Epidermal melanocyte (primary cell): ENCODE data around the gene WDR27.

Source experiments
- DNase-seq: peaks from one replicate; pipeline ENCODE4 v3.0.0; 2011; ENCODE audit warnings: low spot score; ENCODE audit not compliant: insufficient read length

The WDR27 gene

DNA sequence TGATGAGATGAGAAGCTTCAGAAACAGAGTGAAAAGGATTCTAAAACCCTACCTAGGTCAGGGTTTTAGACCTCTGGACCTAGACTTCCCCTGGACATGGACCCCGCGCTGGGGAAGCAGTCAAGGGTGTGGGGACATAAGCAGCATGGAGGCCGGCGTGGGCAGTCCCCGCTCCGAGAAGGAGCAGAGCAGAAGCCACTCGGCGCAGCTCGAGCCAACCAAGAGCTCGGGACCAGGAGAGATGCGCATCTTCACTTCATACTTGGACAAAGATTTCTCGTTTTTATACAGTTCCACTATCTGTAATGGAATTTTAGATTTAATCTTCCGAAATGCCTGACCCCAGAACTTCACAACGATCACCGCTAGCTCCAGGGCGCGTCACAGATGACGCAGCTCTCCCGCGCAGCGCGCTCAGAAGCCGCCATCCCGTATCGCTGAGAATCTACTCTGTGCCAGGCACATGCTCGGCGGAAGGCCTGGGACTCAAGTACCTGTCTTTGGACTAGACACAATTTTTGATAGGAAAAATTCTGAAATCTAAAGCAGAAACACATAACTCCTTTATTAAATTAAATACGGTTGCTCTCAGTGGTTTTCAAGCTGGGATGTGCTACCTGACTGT is 60.3 kb downstream of the WDR27 start:
- no peak for DNase-seq

DNA sequence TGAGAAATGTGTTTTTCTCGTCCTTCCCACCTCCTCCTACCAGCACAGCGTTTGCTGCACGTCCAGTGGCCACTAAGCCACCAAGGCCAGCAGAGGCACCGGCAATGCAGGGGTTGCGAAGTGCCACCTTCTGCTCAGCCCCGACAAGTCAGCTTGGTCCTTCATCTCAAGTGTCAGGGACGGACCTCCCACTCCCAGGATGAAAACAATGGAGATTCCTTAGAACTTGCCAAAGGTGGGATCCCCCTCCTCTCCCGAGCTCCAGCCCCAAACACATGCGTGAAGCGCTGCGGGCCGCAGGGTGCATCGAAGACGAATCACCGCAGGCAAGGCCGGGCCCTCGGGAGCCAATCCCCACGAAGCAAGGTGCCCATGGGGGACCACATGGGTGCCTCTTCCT is 60.8 kb downstream of the WDR27 start:
- DNase-seq, result no peak

DNA sequence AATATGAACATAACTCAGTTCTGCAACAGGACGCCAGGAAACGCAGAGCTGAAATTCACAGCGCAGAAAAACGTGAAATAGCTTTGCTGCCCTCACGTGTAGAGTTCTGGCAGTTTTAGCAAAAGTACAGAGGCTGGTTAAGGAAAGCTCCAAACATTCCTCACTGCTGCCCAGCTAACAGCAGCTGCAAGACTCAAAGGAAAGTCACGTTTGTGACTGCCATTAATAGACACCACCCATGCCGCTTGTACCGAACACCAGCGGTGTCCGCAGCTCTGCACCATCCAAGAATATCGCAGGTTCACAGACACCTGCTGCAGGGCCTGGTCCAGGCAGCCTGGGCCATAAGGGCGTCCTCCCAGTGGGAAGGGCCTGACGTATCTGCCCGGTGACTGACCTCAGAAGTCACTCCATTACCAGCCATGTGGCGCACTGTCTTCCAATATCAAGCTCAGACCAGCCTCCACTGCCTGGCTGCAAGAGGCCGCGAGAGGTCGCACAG is 61.4 kb downstream of the WDR27 start:
- no peak for DNase-seq

DNA sequence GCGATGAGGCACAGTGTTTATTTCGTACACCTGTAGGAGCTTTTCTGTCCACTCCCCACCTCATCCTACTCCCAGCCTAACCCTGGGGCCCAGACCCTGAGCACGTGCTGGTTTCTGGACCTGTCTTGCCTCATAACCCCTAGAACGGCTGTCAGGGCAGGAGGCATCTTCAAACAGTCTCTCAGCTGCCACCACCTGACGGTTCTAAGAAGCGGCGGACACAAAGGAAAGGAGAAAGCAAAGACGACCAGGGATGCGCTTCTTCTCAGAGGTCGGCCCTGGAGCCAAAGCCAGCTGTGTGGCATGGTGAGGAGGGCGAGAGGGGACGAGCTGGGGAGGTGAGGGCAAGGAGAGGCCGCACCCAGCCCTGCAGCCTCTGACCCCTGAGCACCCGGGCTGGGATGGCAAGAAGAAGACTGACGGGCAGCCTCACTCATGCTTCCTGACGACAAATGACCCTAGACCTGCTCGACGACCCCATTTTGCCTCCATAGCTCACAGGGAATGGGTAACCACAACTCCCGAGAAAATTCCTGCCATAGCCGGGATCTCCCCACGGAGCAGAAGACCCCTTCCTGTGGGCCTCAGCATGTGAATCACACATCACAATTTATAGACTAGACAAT is 62.1 kb downstream of the WDR27 start:
- no peak for DNase-seq

DNA sequence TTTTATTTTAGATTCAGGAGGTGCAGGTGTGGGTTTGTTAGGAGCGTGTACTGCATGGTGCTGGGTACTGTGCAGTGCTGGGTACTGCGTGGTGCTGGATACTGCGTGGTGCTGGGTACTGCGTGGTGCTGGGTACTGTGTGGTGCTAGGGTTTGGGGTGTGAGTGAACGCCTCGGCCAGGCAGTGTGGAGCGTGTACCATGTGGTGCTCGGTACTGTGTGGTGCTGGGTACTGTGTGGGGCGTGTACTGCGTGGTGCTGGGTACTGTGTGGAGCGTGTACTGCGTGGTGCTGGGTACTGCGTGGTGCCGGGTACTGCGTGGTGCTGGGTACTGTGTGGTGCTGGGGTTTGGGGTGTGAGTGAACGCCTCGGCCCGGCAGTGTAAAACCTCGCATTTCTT is 62.9 kb downstream of the WDR27 start:
- DNase-seq, result no peak

DNA sequence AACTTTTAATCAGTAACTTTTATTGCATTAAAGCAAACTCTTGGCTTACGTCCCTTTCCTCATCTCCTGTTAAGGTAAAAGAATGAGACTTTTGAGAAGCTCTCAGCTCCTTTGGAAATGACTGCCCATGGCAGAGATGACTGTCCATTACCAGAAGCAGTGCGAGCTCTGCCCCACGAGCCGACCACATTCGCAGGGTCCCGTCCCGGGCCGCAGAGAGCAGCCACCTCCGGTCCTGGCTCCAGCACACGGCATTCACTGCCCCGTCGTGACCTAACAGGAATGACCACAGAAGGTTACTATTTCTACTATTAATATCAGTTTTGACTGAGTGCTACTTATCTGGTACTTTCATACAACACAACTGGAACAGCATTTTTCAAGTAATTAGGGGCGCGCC is 63.4 kb downstream of the WDR27 start:
- no peak for DNase-seq

DNA sequence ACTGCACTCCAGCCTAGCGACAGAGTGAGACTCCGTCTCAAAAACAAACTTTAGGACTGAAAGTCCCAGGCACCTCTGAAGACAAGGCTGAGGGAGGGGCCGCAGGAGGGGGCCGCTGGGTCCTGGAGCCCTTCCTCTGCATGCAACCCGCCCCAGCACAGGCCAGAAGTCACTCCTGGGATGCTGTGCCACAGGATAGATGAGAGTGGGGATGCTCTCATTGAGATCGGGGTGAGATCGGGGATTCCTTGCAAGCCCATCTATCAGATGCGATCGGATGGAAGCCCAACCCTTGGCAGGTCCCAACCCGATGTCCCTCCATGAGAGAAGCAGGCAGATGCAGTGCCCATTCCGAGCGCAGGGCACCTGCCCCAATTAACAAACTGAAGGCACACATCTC is 66.5 kb downstream of the WDR27 start:
- no peak for DNase-seq

DNA sequence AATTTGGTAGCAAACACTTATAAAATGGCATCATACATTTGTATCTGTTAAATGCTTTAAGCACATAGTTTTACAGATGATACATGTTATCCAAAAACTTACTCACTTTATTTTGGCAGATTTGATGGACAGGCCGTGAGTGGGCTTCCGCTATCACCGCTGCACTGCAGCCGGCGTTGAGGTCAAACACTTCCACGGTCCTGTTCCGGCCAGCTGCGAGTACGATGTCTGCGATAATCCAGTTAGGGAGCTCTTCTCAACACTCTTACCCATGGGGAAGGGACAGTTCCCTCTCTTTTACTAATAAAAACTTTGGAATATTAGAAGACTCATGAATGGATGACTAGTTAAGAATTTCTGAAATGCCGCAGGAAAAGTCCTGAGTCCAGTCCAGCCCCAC is 69.0 kb downstream of the WDR27 start:
- DNase-seq, result no peak

DNA sequence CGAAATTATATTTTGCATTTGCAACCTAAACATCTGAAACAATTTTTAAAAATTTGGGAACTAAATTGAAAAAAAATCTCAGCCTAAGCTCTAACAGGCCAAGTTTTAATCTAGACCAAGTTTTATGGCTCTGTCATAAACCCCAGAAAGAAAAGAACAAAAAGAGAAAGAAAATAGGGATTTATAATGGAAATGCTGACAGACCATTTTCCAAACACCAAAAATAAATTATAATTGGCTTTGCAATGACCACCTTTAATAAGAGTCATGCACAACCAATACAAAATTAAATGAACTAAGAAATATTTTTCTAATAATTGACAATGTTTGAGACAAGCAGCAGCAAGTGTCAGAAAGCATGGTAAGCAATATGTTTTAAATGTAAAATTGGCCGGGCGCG is 72.6 kb downstream of the WDR27 start:
- no peak for DNase-seq

DNA sequence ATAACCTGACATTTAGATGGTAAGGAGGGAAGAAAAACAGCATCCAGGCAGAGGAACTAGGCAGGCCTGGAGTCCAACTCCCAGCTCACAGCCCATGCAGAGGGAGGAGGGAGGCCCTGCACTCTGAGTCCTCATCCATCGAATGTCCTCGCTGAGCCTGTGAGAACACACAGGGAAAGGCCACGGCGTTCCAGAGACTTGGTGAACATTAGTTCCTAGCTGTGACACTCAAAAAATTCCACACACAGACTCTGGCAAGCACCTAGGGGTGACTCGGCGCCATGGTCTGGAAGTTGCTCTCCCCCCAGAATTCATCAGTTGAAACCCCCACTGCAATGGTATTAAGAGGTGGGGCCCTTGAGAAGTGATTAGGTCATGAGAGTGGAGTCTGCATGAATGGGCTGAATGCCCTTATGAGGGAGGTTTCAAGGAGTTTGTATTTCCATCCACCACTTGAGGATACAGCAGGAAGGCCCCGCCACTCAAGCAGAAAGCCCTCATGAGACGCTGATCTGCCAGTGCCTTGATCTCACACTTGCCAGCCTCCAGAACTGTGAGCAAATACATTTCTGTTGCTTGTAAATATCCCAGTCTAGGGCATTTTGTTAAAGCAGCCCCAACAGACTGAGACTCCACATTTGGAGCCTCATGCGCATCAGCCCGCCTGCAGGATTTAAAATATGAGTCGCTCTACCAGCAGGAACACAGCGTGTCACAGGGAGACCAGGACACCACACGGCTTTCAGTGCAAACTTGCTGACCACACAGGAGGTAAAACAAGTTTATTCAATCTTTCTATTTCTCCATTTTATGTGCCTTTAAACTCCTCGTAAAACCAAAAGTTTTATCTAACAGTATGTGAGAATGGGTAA is 73.9 kb downstream of the WDR27 start:
- no peak for DNase-seq

DNA sequence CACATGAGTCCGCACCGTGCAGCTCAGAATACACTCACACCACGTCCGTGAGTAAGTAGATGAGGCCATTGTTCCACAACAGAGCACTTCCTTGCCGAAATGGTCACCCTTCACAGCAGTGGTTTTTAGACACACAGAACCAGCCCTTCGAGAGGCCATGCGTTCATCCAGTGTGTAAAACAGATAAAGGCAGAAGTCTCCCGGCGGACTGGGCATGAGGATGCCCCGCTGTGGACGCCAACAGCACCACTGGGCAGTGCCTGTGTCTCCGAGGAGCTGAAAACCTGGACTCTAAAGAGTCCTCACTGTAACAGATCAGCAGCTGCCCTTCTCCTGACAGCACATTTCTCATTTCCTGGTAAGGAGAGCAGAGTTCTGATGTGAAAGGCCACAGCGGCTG is 75.2 kb downstream of the WDR27 start:
- no peak for DNase-seq

DNA sequence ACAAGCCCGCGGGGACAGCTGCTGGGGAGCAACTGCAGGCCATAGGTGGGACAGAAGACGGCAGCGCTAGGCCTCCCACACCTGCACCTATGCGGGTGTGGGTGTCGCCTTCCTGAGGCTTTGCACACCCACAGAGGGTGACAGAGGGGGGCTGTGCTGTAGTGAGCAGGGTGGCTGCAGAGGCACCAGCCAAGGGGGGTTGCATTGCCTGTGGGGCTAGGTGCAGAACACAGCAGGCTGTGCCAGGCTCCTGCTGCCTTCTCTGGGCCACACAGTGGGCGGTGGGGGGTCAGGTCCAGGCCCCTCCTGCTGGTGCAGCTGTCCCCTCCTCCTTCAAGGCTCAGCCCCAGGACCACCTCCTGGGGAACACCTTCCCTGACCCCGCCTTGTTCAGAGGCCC is 75.7 kb downstream of the WDR27 start:
- no peak for DNase-seq

DNA sequence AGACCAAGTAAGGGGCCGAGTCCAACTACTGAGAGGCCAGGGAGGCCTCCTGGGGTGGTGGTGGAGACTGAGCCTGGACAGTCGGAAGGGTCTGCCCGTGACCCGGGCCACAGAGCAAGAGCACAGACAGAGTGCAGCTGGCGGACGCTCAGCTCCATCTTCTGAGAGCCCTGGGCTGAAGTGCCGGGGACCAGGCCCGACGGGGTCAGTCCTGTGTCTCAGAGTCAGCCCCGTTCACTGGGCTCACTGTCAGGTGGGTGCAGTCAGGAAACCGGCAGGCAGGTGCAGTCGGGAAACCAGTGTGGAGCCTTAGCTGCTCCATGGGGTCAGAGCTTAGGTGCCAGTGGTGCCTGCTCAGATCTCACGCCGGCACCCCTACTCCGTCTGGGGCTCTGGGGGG is 76.5 kb downstream of the WDR27 start:
- no peak for DNase-seq

DNA sequence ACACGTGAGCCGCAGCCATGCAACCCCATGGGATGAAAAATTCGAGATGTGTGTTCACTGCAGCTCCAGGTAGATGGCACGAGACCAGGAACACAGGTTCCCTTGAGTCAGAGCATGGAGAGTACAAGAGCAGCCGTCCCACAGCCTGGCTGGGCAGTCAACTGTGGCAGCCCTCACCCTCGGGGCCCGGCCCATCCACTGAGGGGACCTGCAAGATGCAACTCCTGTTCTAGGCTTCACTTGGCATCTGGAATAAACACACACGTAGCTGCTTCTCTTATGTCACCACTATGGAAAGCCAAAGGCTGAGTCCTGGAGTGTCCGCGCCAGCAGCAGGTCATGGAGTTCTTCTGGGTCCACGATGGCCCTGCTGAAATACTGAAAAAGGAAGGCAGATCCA is 77.0 kb downstream of the WDR27 start:
- no peak for DNase-seq

DNA sequence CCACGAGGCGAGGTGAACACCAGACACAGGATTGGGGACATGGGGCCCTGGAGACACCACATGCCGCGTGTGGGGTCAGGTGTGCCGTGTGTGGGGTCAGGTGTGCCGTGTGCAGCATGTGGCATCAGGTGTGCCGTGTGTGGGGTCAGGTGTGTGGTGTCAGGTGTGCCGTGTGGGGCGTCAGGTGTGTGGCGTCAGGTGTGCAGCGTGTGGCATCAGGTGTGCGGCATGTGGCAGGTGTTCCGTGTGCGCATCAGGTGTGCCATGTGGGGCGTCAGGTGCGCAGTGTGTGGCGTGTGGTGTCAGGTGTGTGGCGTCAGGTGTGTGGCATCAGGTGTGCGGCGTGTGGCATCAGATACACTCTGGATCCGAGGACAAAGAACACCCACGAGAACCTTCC is 77.9 kb downstream of the WDR27 start:
- DNase-seq, result no peak

DNA sequence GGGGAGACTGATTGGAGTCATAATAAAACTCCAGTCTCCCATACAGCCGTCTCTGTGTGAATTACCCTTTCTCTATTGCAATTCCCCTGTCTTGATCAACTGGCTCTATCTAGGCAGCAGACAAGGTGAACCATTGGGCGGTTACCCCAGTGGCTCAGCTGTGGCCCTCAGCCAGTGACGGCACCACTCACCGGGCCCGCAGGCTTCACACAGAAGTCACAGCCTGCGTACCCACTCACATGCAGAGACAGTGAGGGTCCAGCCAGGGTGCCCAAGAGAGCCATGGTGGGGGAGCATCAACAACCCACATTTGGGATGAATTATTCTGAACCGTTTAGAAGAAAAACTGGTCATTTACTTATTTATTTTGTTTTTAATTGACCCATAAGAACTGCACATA is 78.5 kb downstream of the WDR27 start:
- DNase-seq, result no peak

DNA sequence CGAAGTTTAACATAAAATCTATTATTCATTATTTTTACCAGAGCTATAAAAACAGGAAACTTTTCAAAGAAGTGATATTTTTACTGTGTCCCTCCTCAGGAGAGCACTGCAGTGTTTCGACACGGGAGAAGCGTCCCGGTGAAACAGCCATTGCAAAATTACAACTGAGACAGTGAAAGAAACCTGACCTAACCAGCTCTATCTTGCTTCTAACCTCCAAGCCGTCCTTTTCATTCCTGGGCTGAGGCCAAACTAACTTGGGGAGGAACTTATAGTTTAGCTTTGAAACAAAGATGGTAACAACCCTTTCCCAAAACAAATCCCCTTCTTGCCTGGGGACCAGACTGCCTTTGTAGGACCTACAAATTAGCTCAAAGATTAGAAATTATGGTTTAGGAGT is 79.2 kb downstream of the WDR27 start:
- no peak for DNase-seq

DNA sequence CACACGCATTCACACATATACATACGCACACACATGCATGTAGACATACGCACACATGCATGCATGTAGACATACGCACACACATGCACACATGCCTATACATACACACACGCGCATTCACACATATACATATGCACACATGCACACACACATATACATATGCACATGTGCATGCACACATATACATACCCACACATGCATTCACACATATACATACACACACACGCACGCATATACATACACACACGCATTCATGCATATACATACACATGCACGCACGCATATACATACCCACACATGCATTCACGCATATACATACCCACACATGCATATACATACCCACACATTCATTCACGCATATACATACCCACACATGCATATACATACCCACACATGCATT is 80.5 kb downstream of the WDR27 start:
- DNase-seq, result no peak

DNA sequence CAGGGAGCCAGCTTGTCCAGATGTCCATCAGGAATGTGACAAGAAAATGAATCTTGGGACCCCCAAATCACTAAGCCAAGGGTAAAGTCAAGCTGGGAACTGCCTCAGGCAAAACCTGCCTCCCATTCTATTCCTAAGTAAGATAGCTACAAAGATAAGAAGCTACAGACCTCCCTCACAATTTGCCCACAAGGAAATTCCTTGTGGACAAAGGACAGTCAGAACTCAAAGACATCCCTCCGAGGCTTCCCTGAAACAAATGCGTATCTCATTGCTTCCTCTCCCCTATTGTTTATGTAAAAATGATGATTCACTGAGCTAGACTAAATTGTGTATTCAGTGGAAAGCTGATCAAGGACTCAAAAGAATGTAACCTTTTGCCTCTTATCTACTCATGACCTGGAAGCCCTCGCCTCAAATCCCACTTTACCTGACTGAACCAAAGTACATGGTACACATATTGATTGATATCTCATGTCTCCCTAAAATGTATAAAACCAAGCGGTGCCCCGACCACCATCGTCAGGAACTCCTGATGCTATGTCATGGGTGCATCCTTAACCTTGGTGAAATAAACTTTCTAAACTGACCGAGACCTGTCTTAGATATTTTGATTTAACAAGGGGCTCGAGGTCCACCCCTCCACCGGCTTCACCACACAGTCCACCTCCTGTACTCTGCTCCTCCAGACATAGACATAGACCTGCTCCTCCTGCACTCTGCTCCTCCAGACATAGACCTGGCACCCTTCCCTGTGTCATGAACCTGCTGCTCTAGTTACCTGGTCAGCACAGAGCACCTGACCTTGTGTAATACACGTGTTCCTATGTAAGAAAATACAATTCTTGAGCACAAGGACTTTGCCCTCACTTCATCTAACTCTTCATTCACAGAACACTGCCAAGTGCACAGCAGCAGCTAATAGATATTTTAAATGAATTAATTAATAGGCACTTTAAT is 81.4 kb downstream of the WDR27 start:
- DNase-seq, result no peak

DNA sequence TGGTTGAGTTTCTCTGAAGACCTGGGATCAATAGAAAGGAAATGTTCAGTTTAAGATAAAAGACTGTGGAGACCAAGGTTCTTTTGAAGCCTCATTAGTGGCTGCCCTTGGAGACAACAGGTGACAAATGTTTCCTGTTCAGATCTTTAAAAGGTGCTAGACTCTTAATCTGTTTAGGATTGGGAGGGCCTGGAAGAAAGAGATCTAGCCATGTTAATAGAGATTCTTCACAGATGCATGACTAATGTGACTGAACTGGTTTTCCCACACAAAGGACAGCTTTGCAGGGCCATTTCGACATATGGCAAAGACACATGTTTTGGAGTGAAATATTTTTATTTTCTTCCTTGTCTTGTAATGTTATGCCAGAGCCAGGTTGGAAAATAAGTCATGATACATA is 82.2 kb downstream of the WDR27 start:
- DNase-seq, result no peak
